ENCODE data around the gene FLRT2.

GRCh38 chr14:85616386-85616885 is 86.5 kb downstream of the FLRT2 start:
- TF ChIP-seq POLR2A (IDR thresholded peaks at IDR 0.05) (no peak), CTCF (IDR thresholded peaks at IDR 0.05) (no peak)
